GM18511 (cell line): Measurements from ENCODE around the gene RUSF1.
"Not testable (repeated sequence)": the region's sequence is repeated elsewhere in the genome, so short reads cannot be mapped to it uniquely, and the experiment has no call there.

Experiments
- ATAC-seq: cut with Tn5 transposase; IDR thresholded peaks from one replicate; pipeline ENCODE4 v1.9.1; 2021; ENCODE audit warnings: mild to moderate bottlenecking, moderate library complexity; ENCODE audit not compliant: unreplicated experiment

The RUSF1 gene

GRCh38 chr16:31455601-31456314, 52.4 kb downstream of the RUSF1 start:
- ATAC-seq = no peak

- ATAC-seq = no peak
Observed at GRCh38 chr16:31453255-31454204, 54.7 kb downstream of the RUSF1 start.

GRCh38 chr16:31452631-31453106, 55.5 kb downstream of the RUSF1 start:
- ATAC-seq = no peak

- no peak for ATAC-seq
Observed at GRCh38 chr16:31451681-31452351, 56.4 kb downstream of the RUSF1 start.

- no peak for ATAC-seq
Observed at GRCh38 chr16:31451201-31451600, 57.0 kb downstream of the RUSF1 start.

- ATAC-seq = not testable (repeated sequence)
Observed at GRCh38 chr16:31445931-31446330, 62.3 kb downstream of the RUSF1 start.

GRCh38 chr16:31441956-31442355, 66.2 kb downstream of the RUSF1 start:
- no peak for ATAC-seq

- ATAC-seq = no peak
Observed at GRCh38 chr16:31440516-31441184, 67.5 kb downstream of the RUSF1 start.

- no peak for ATAC-seq
Observed at GRCh38 chr16:31439519-31439918, 68.7 kb downstream of the RUSF1 start.
